ENCODE data around the gene RAB40A.
"Not testable (repeated sequence)": the region's sequence is repeated elsewhere in the genome, so short reads cannot be mapped to it uniquely, and the experiment has no call there.

RAB40A gene

DNA sequence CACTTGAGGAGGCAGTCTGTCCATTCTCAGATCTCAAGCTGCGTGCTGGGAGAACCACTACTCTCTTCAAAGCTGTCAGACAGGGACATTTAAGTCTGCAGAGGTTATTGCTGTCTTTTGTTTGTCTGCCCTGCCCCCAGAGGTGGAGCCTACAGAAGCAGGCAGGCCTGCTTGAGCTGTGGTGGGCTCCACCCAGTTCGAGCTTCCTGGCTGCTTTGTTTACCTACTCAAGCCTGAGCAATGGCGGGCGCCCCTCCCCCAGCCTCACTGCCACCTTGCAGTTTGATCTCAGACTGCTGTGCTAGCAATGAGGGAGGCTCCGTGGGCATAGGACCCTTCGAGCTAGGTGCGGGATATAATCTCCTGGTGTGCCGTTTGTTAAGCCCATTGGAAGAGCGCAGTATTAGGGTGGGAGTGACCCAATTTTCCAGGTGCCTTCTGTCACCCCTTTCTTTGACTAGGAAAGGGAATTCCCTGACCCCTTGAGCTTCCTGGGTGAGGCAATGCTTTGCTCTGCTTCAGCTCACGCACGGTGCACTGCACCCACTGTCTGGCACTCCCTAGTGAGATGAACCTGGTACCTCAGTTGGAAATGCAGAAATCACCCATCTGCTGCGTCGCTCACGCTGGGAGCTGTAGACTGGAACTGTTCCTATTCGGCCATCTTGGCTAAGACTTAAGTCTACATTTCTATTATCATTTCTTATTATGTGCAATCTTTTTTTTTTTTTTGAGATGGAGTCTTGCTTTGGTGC lies 59.1 kb downstream of the RAB40A start:
- not testable (repeated sequence) for DNase-seq

DNA sequence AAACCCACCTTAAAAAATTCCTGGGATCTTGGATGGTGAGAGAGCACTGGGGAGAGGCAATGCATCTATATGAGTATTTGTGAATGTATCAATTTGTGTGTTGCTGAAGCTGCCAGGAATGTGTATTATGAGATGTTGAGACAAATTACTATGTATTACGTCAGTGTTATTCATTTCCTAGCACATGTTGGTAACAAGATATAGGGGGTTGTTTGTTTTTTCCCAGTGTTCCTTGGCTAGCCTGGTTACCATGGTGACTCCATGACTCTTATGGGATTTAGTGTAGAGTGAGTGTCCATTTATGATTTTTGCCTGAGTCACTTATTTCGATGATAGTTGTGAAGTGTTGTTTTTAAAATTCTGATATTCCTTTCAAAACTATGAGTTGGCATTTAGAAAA lies 65.6 kb downstream of the RAB40A start:
- no peak for DNase-seq
